GM12801 (cell line): ENCODE data around the gene INTS6L.

Experiments used
- CTCF ChIP-seq: IDR thresholded peaks from one replicate; pipeline ENCODE4 v1.5.1; 2011; ENCODE audit warnings: control low read depth; ENCODE audit not compliant: insufficient read length; ENCODE audit errors: extremely low read depth

Gene INTS6L

GRCh38 chrX:135541351-135541750 is 20.9 kb downstream of the INTS6L start:
- TF ChIP-seq CTCF = no peak

GRCh38 chrX:135543172-135543571 is 22.7 kb downstream of the INTS6L start:
- no peak for TF ChIP-seq CTCF

GRCh38 chrX:135543924-135544323 is 23.5 kb downstream of the INTS6L start:
- no peak for TF ChIP-seq CTCF

- TF ChIP-seq CTCF = no peak
Observed at GRCh38 chrX:135544338-135544948, 24.0 kb downstream of the INTS6L start.

- TF ChIP-seq CTCF = no peak
Observed at GRCh38 chrX:135547767-135548166, 27.3 kb downstream of the INTS6L start.

- no peak for TF ChIP-seq CTCF
Observed at GRCh38 chrX:135549519-135549918, 29.1 kb downstream of the INTS6L start.

GRCh38 chrX:135556055-135556454 is 35.6 kb downstream of the INTS6L start:
- no peak for TF ChIP-seq CTCF
